HL-60 (cell line): ENCODE results near the gene ATG4B.
A peak's percentile ranks its signal among the peaks of the same experiment; 100 is the strongest.

Experiments used
- DNase-seq, 2 experiments: peaks; one replicate each; pipeline ENCODE4 v3.0.0-alpha.2; 2010 to 2020; ENCODE audit warnings: low read depth in 1 of 2, low spot score in 1 of 2
- H3K27ac ChIP-seq: fragments of 250-450 bp; sonication (Bioruptor Pico); replicated peaks from 2 replicates; pipeline ENCODE4 v1.5.1; 2020; ENCODE audit warnings: mild to moderate bottlenecking, moderate library complexity
- H3K27me3 ChIP-seq: fragments of 250-450 bp; sonication (Bioruptor Pico); 2 replicates; pipeline ENCODE4 v1.5.1; 2021; ENCODE audit warnings: mild to moderate bottlenecking, moderate library complexity; ENCODE audit not compliant: insufficient read depth, poor library complexity, severe bottlenecking
- H3K4me3 ChIP-seq: replicated peaks from 2 replicates; pipeline ENCODE4 v1.5.1; 2011; ENCODE audit warnings: mild to moderate bottlenecking, control low read depth, low read length; ENCODE audit not compliant: insufficient read depth
- GABPA ChIP-seq: IDR thresholded peaks from 2 replicates; pipeline ENCODE4 v1.6.1; 2012; ENCODE audit warnings: low read depth
- POLR2AphosphoS5 ChIP-seq: IDR thresholded peaks from 2 replicates; pipeline ENCODE4 v1.6.1; 2012; ENCODE audit warnings: low read depth
- SPI1 ChIP-seq: IDR thresholded peaks from 2 replicates; pipeline ENCODE4 v1.6.1; 2012; ENCODE audit warnings: low read depth, mild to moderate bottlenecking, borderline replicate concordance
- TF ChIP-seq, protein P1 (sequence below): IDR thresholded peaks from one replicate; pipeline ENCODE4 v1.5.1; 2011; ENCODE audit warnings: low read length, control low read depth, inconsistent platforms; ENCODE audit not compliant: insufficient read depth
- TF ChIP-seq, protein P2 (sequence below): IDR thresholded peaks from 2 replicates; pipeline ENCODE4 v1.6.1; 2012; ENCODE audit warnings: low read depth; ENCODE audit not compliant: insufficient replicate concordance

Gene ATG4B

DNA sequence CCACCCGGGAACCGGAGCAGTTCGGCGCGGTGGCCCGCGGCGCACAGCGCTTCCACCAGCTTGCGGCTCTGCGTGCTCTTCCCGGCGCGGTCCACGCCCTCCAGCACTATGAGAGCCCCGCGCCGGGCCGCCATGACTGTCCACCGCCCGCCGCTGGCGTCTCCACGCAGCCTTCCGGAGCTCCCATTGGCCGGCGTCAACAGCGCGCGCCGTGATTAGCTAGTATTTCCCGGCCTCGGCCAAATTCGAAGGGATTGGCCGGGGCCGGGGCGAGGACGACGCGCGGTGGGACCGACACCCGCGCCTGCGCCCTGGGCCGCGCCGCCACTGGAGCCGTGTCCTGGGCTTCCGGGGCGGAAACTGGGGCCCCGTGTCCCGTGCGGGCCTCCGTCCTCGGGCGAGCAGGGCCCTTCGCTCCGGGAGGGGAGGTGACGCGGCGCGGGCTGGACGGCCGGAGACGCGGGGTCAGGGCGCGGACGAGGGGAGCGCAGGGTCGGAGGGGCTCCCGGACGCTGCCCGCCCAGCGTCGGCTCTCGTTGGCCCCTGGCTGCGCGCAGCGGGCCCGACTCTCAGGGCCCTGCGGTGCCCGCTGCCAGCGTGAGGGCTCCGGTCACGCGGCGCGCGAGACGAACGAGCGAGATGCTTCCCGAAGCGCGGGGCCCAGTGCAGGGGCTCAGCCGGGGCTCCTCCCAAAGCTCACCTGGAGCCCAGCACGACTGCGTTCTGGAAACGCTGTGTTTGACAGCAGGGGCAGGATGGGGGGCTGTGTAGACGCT, 49.3 kb downstream of the ATG4B start, which contains the start of gene DTYMK:
Gene DTYMK (minus strand): TSS at position 166 of the 776 bp plus-strand sequence. CDS start 32 bp downstream, at position 134.
- Histone ChIP-seq H3K27me3 (no peaks in the 10 kb centered on the region), H3K4me3 (peak within 1 kb of the TSS; percentile 90), H3K27ac (peak within 1 kb of the TSS; percentile 93)
- TF ChIP-seq SPI1 (no peak), GABPA (no peak), POLR2AphosphoS5 (peak; percentile 83)
- TF ChIP-seq, protein P1, sequence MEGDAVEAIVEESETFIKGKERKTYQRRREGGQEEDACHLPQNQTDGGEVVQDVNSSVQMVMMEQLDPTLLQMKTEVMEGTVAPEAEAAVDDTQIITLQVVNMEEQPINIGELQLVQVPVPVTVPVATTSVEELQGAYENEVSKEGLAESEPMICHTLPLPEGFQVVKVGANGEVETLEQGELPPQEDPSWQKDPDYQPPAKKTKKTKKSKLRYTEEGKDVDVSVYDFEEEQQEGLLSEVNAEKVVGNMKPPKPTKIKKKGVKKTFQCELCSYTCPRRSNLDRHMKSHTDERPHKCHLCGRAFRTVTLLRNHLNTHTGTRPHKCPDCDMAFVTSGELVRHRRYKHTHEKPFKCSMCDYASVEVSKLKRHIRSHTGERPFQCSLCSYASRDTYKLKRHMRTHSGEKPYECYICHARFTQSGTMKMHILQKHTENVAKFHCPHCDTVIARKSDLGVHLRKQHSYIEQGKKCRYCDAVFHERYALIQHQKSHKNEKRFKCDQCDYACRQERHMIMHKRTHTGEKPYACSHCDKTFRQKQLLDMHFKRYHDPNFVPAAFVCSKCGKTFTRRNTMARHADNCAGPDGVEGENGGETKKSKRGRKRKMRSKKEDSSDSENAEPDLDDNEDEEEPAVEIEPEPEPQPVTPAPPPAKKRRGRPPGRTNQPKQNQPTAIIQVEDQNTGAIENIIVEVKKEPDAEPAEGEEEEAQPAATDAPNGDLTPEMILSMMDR, result no peak
- TF ChIP-seq, protein P2, sequence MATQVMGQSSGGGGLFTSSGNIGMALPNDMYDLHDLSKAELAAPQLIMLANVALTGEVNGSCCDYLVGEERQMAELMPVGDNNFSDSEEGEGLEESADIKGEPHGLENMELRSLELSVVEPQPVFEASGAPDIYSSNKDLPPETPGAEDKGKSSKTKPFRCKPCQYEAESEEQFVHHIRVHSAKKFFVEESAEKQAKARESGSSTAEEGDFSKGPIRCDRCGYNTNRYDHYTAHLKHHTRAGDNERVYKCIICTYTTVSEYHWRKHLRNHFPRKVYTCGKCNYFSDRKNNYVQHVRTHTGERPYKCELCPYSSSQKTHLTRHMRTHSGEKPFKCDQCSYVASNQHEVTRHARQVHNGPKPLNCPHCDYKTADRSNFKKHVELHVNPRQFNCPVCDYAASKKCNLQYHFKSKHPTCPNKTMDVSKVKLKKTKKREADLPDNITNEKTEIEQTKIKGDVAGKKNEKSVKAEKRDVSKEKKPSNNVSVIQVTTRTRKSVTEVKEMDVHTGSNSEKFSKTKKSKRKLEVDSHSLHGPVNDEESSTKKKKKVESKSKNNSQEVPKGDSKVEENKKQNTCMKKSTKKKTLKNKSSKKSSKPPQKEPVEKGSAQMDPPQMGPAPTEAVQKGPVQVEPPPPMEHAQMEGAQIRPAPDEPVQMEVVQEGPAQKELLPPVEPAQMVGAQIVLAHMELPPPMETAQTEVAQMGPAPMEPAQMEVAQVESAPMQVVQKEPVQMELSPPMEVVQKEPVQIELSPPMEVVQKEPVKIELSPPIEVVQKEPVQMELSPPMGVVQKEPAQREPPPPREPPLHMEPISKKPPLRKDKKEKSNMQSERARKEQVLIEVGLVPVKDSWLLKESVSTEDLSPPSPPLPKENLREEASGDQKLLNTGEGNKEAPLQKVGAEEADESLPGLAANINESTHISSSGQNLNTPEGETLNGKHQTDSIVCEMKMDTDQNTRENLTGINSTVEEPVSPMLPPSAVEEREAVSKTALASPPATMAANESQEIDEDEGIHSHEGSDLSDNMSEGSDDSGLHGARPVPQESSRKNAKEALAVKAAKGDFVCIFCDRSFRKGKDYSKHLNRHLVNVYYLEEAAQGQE, result no peak
- peak; percentile 81 to 95 for DNase-seq

DNA sequence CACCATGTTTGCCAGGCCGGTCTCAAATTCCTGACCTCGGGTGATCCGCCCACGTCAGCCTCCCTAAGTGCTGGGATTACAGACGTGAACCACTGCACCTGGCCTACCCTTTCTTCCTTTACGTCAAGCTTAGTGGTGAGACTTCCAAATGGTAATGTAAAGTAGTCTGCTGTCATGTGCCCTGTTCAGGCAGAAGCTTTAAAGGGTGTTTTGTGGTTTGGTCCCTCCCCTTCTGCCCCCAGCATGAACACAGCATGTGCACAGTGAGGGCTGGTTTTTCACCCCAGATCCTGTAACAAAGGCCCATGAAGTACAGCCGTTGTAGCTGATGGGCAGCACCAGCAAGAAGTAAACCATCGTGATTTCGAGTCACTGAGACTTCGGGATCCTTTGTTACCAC, 51.8 kb downstream of the ATG4B start:
- peak; percentile 19 for TF ChIP-seq POLR2AphosphoS5
- TF ChIP-seq, protein P1, result no peak
- H3K27ac ChIP-seq, result no peak overlapping the region
- H3K4me3 ChIP-seq, result no peak overlapping the region
- no peaks in the 10 kb centered on the region for H3K27me3 ChIP-seq
- DNase-seq, result no peak

DNA sequence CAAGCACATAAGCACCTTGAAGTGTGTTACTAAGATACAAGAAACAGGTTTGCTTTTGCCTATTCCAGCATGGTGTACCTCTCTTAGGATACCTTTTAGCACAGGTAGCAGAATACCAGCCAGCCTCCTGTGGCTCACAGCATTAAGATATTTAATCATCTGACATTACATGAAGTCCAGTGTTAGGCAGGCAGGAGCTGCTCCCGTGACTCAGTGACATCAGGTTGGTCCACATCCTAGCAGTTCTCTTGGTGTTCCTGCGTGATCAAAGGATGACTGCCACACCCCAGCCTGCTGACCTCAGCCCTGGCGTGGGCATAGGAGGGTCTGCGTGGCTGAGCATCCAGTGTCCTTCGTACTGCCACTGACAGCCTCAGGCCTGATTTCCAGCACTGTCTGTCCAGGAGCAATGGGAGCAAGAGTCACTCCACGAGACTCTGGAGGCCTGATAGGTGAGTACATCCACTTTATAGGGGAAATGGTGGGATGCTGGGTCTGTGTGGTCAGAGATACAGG, 52.8 kb downstream of the ATG4B start:
- H3K27me3 ChIP-seq, result no peaks in the 10 kb centered on the region
- H3K27ac ChIP-seq, result no peak overlapping the region
- TF ChIP-seq, protein P1, result no peak
- TF ChIP-seq POLR2AphosphoS5 (no peak), GABPA (no peak)
- TF ChIP-seq, protein P2, result no peak
- H3K4me3 ChIP-seq, result no peak overlapping the region
- DNase-seq, result no peak

DNA sequence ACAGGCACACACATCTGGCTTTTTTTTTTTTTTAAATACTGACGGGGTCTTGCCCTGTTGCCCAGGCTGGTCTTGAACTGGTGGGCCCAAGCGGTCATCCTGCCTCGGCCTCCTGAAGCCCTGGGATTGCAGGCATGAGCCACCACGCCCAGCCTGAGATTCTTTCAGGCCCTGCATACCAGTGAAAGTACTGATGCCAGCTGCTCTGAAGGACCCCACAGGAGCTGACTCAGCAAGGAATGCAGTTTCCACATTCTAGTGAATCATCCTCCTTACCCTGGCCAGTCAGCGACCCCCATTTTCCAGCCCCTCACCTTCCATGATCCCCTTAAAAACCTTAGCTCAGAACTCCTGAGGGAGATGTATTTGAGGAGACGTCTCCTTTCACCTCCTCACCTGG, 55.0 kb downstream of the ATG4B start:
- no peak overlapping the region for H3K27ac ChIP-seq
- H3K4me3 ChIP-seq, result no peak overlapping the region
- TF ChIP-seq SPI1 (no peak), POLR2AphosphoS5 (no peak)
- H3K27me3 ChIP-seq, result no peaks in the 10 kb centered on the region
- no peak for DNase-seq
